Osteoblast (primary cell): ENCODE data around the gene REV1. TPM values are rescaled to one million over a fixed set of nuclear protein-coding genes. Genes with fewer than 3 reads are reported as not detected.

Experiments used
- DNase-seq: peaks from one replicate; pipeline ENCODE4 v3.0.0; 2011; ENCODE audit warnings: low spot score, mixed read lengths; ENCODE audit not compliant: insufficient read length; ENCODE audit errors: missing footprints
- H2AFZ ChIP-seq: 2 replicates; pipeline ENCODE4 v1.6.0; 2011; ENCODE audit warnings: mild to moderate bottlenecking, low read length
- H3K27ac ChIP-seq: 2 replicates; pipeline ENCODE4 v1.5.1; 2011; ENCODE audit warnings: mild to moderate bottlenecking, low read depth, low read length, moderate library complexity
- H3K27me3 ChIP-seq: 2 replicates; pipeline ENCODE4 v1.6.0; 2012; ENCODE audit warnings: mild to moderate bottlenecking, control low read depth, inconsistent platforms, low read length, moderate library complexity; ENCODE audit not compliant: insufficient read depth
- H3K36me3 ChIP-seq: 2 replicates; pipeline ENCODE4 v1.5.1; 2011; ENCODE audit warnings: mild to moderate bottlenecking, low read length, control low read depth, moderate library complexity; ENCODE audit not compliant: insufficient read depth
- H3K4me1 ChIP-seq: 2 replicates; pipeline ENCODE4 v1.5.1; 2011; ENCODE audit warnings: mild to moderate bottlenecking, low read length, control low read depth, moderate library complexity; ENCODE audit not compliant: insufficient read depth
- H3K4me2 ChIP-seq: 2 replicates; pipeline ENCODE4 v1.6.0; 2011; ENCODE audit warnings: mild to moderate bottlenecking, low read length; ENCODE audit not compliant: insufficient read depth
- H3K4me3 ChIP-seq: fragments of 200-600 bp; sonication (generic); 3 replicates; pipeline ENCODE4 v1.5.1; 2012; ENCODE audit warnings: mild to moderate bottlenecking, low read length, inconsistent platforms; ENCODE audit not compliant: insufficient read depth
- H3K79me2 ChIP-seq: 2 replicates; pipeline ENCODE4 v1.6.0; 2012; ENCODE audit warnings: mild to moderate bottlenecking, low read length, control low read depth, inconsistent platforms; ENCODE audit not compliant: insufficient read depth
- H3K9me3 ChIP-seq: 2 replicates; pipeline ENCODE4 v1.5.1; 2011; ENCODE audit warnings: low read depth, low read length, control low read depth
- H4K20me1 ChIP-seq: 2 replicates; pipeline ENCODE4 v1.6.0; 2012; ENCODE audit warnings: mild to moderate bottlenecking, low read length, control low read depth; ENCODE audit not compliant: insufficient read depth
- total RNA-seq: library from RNA; depleted of rRNA; stranded (reverse); fragments of >200 nt; gene quantifications from 2 replicates; pipeline ENCODE4 v1.2.3, GENCODE V29; 2012
- TF ChIP-seq, protein P1 (sequence below): IDR thresholded peaks from 2 replicates; pipeline ENCODE4 v1.5.1; 2011; ENCODE audit warnings: mild to moderate bottlenecking, low read depth, low read length, moderate library complexity; ENCODE audit errors: extremely low read depth

The REV1 gene
- total RNA-seq, 1 donor = 37.3 TPM

DNA sequence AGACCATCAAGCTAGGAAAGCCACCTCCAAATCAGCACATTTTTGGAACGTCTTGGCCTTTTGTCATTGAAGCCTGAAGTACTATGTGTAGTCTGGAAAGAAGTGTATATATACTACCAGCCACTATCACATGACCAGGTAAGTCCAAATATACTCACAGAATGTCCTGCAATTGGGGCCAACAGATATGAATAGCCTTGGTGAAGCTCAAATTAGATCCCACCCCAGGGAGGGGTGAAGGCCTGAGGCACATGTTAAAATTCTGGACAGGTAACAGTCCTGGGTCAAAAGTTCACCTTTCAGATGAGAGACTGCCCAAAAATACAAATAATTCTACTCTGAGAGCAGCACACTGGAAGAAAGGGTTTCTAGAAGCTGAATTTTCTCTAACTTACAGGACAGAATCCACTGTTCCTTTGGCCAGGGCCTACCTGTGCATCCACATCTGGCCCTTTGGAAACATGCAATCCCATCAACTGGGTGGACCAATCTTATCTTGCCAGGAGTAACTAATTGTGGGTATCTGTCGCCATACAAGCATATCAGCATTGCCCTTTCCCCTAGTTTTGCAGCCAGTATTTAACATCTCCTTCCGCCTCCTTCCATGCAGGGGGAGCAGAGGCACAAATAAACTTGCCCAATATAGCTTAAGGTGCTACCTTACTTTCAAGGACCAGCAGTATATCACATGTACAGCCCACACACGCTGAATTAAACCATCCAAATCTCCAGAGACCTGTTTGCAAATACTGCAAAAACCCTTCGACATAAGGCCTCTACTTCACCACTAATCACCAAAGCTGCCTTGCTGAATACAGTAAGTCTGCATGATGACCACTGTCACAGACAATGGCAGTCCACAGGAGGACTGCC is 84.8 kb downstream of the REV1 start:
- Histone ChIP-seq H3K4me1 (peaks cover 8% of the 10 kb centered on the region), H4K20me1 (no peaks in the 10 kb centered on the region), H3K79me2 (no peaks in the 10 kb centered on the region), H3K9me3 (no peaks in the 10 kb centered on the region), H3K36me3 (peaks cover 63% of the 10 kb centered on the region), H3K27ac (no peak overlapping the region), H3K4me2 (no peak overlapping the region), H3K27me3 (no peaks in the 10 kb centered on the region), H3K4me3 (no peak overlapping the region), H2AFZ (no peak overlapping the region)
- TF ChIP-seq, protein P1, sequence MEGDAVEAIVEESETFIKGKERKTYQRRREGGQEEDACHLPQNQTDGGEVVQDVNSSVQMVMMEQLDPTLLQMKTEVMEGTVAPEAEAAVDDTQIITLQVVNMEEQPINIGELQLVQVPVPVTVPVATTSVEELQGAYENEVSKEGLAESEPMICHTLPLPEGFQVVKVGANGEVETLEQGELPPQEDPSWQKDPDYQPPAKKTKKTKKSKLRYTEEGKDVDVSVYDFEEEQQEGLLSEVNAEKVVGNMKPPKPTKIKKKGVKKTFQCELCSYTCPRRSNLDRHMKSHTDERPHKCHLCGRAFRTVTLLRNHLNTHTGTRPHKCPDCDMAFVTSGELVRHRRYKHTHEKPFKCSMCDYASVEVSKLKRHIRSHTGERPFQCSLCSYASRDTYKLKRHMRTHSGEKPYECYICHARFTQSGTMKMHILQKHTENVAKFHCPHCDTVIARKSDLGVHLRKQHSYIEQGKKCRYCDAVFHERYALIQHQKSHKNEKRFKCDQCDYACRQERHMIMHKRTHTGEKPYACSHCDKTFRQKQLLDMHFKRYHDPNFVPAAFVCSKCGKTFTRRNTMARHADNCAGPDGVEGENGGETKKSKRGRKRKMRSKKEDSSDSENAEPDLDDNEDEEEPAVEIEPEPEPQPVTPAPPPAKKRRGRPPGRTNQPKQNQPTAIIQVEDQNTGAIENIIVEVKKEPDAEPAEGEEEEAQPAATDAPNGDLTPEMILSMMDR = no peak
- no peak for DNase-seq

DNA sequence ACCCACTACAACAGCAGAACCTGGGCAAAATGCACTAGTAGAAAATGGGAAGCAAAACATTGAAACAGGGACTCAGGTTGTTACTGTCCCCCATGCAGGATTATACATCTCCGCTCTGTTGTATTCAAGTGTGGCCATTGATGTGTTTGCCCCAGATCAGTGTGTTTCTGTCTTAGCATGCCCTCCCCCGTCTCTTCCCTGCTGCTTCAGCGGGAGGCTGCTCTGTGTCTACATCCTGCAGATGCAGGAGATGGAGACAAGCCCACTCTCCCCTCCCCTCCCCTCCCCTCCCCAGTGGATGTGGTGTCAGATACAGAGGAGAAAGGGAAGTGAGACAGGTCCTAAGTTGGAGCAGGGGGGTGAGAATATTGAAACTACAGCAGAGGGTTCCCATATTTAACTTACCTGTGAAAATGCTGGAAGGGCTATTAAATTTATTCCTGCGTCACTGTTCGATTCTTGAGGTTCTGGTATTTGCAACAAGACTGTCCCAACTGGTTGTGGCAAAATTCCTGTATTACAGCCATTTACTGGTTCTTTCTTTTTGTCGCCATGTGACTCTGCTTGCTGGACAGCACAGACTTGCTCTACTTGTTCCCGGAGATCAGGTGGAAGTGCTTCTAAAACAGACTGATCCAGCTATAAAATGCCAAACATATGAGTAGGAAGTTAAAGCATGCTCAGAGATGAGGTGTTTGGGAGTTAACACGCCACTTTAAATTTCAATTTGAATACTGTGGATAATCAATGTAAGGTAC is 85.6 kb downstream of the REV1 start:
- Histone ChIP-seq H4K20me1 (no peaks in the 10 kb centered on the region), H3K4me1 (peaks cover 8% of the 10 kb centered on the region), H3K9me3 (no peaks in the 10 kb centered on the region), H3K4me3 (no peak overlapping the region), H3K79me2 (no peaks in the 10 kb centered on the region), H2AFZ (no peak overlapping the region), H3K36me3 (peaks cover 69% of the 10 kb centered on the region), H3K4me2 (no peak overlapping the region), H3K27me3 (no peaks in the 10 kb centered on the region), H3K27ac (no peak overlapping the region)
- TF ChIP-seq, protein P1 = no peak
- DNase-seq = no peak

DNA sequence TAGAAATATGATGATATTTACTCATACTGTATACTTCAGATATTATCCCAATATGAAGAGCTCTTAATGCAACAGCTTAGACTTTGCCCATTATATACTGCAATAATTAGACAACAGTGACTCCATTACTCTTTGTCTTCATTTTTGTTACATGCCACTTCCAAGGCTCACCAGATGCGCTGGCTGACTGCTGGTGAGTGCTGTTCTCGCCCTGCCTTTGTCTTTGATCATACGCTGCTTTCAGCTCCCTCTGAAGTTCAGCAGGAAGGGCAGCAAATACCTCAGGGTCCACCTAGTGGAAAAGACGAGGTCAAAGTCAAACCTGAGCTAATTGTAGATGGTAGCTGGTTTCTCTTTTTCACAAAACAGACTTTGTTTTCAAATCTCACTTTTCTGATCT is 86.3 kb downstream of the REV1 start:
- no peak overlapping the region for H3K4me3 ChIP-seq
- peaks cover 76% of the 10 kb centered on the region for H3K36me3 ChIP-seq
- no peaks in the 10 kb centered on the region for H3K27me3 ChIP-seq
- H3K4me1 ChIP-seq = peaks cover 8% of the 10 kb centered on the region
- H2AFZ ChIP-seq = no peak overlapping the region
- TF ChIP-seq, protein P1 = no peak
- H3K4me2 ChIP-seq = no peak overlapping the region
- no peaks in the 10 kb centered on the region for H4K20me1 ChIP-seq
- DNase-seq = no peak
- no peaks in the 10 kb centered on the region for H3K79me2 ChIP-seq
- H3K9me3 ChIP-seq = no peaks in the 10 kb centered on the region
- H3K27ac ChIP-seq = no peak overlapping the region

DNA sequence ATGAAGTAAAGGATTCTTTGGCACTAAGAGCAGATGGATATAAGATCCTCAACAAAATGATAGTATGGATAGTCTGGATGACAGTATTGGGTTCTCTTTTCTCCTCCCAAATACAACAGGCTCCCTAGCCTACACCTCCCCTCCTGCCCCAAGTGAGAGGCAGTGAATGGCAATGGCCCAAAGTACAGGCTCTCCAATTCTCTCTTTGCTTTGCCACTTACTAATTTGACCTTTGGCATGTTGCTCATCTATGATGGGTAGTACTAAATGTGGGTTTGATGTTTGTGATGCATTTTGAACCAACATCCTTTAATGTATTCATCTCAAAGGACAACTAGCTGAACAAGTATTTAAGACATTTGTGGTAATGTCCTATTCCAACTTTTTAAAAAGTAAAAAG is 86.7 kb downstream of the REV1 start:
- TF ChIP-seq, protein P1 = no peak
- Histone ChIP-seq H3K4me1 (peaks cover 8% of the 10 kb centered on the region), H3K36me3 (peaks cover 80% of the 10 kb centered on the region), H2AFZ (no peak overlapping the region), H3K4me3 (no peak overlapping the region), H3K9me3 (no peaks in the 10 kb centered on the region), H3K4me2 (no peak overlapping the region), H3K27ac (no peak overlapping the region), H3K27me3 (no peaks in the 10 kb centered on the region), H3K79me2 (no peaks in the 10 kb centered on the region), H4K20me1 (no peaks in the 10 kb centered on the region)
- DNase-seq = peak; percentile 47
